VCaP (cell line): Measurements from ENCODE around the gene ZBED5.
"Not testable (repeated sequence)": the region's sequence is repeated elsewhere in the genome, so short reads cannot be mapped to it uniquely, and the experiment has no call there.

Source experiments
- H3K27ac ChIP-seq: fragments of 450-650 bp; 2 replicates; pipeline ENCODE4 v1.5.1; 2017
- CTCF ChIP-seq: fragments of 450-650 bp; conservative IDR thresholded peaks from 2 replicates; pipeline ENCODE4 v1.5.1; 2017; ENCODE audit warnings: mild to moderate bottlenecking, moderate library complexity

ZBED5 gene

GRCh38 chr11:10847960-10848860 is 9.6 kb downstream of the ZBED5 start:
- H3K27ac ChIP-seq, result no peak overlapping the region
- TF ChIP-seq CTCF, result no peak

- no peak overlapping the region for H3K27ac ChIP-seq
- no peak for TF ChIP-seq CTCF
These were observed 11.2 kb downstream of the ZBED5 start for GRCh38 chr11:10846660-10847059.

- peak overlapping the region; percentile 17; the same call in 1 of the 2 replicates for H3K27ac ChIP-seq
- no peak for TF ChIP-seq CTCF
These were observed 12.3 kb downstream of the ZBED5 start for GRCh38 chr11:10845589-10845988.

DNA sequence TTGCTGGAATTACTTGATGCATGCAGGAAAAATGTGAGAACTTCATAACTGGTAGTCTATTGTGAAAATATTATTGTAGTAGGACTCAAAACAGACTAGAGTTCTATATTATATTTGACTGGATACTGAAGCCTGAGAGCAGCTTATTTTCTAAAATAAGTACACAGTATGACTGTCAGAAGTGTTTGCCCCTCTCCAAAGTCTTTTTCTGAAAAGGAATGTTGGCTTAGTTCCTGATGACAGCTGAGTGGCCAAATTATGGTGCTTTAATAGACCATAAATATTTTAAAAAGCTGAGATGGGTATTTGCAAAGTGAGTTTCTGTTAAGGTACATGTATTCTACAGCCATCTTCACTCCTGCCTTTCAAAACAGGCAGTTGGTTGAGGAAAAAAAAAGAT is 13.1 kb downstream of the ZBED5 start:
- no peak for TF ChIP-seq CTCF
- H3K27ac ChIP-seq, result peak overlapping the region; percentile 17; the same call in 1 of the 2 replicates

DNA sequence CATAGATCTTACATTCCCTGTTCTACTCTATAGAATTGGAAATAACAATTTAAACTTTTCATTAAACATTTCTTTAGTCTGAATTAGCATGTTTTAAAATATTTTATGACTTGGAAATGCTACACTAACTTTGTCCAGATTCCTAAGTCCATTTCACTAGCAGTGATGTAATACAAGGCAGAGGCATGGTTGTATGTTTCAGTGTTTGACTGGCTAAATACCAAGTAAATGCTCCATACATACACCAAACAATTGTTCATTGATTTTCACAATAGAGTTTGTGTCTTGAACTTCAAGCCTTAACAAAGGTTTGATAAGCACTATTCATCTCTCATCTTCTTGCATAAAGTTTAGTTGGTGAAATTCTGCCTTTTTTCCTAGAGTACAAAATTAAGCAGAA is 13.5 kb downstream of the ZBED5 start:
- H3K27ac ChIP-seq, result peak overlapping the region; percentile 17; the same call in 1 of the 2 replicates
- TF ChIP-seq CTCF, result no peak

GRCh38 chr11:10838881-10839280 is 19.0 kb downstream of the ZBED5 start:
- H3K27ac ChIP-seq, result no peak overlapping the region
- no peak for TF ChIP-seq CTCF

DNA sequence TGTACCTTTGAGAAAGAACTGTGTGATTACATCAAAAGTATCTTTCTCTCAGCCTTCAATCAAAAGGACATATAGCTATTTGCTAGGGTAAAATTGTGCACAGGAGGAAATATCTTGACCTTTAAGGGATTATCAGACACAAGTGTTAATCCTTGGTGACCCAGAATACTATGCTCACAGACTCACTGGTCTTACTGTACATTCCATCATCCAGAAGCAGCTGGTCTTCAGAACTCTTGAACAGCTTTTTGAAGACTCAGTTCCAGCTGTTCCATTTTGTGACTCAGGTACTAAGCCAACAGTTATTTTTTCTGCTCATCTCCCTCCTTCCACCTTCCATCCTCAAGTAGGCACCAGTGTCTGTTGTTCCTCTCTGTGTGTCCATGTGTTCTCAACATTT is 19.8 kb downstream of the ZBED5 start:
- TF ChIP-seq CTCF, result no peak
- H3K27ac ChIP-seq, result no peak overlapping the region

GRCh38 chr11:10836884-10837283 is 21.0 kb downstream of the ZBED5 start:
- not testable (repeated sequence) for H3K27ac ChIP-seq
